ENCODE results near the gene IER3IP1.

DNA sequence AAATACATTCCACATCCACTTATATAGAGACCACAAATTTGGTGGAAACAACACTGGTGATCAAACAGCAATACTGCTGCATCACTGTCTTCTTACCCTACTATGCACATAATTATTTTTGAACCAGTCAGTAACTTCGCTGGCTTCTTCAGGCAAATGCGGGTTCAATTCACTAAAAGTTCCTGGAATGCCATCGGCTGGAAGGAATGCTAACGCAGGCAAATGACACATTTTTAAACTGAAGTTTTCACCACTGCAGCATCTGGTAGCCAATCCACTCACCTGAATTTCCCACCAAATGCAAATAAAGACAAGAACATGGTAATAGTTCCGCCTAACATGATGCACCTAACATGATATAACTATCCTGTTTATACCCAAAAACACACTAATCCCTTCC is 15.9 kb downstream of the IER3IP1 start:
- TF ChIP-seq, protein P1, sequence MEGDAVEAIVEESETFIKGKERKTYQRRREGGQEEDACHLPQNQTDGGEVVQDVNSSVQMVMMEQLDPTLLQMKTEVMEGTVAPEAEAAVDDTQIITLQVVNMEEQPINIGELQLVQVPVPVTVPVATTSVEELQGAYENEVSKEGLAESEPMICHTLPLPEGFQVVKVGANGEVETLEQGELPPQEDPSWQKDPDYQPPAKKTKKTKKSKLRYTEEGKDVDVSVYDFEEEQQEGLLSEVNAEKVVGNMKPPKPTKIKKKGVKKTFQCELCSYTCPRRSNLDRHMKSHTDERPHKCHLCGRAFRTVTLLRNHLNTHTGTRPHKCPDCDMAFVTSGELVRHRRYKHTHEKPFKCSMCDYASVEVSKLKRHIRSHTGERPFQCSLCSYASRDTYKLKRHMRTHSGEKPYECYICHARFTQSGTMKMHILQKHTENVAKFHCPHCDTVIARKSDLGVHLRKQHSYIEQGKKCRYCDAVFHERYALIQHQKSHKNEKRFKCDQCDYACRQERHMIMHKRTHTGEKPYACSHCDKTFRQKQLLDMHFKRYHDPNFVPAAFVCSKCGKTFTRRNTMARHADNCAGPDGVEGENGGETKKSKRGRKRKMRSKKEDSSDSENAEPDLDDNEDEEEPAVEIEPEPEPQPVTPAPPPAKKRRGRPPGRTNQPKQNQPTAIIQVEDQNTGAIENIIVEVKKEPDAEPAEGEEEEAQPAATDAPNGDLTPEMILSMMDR (IDR thresholded peaks at IDR 0.05; ENCODE audit: insufficient read depth, low read depth, low read length) = no peak
- TF ChIP-seq EZH2 (IDR thresholded peaks at IDR 0.05; ENCODE audit: insufficient read depth, low read length) = no peak

All from astrocyte (in vitro differentiated cells and primary cell).